Esophagus (tissue), 2 donors: ENCODE data around the gene SORCS1. TPM values are rescaled to one million over a fixed set of nuclear protein-coding genes. Genes with fewer than 3 reads are reported as not detected.

Source experiments
- H3K27ac ChIP-seq, 2 donors: one replicate each; pipeline ENCODE4 v1.5.1; 2013; ENCODE audit warnings: low read depth in 2 of 2, mild to moderate bottlenecking in 2 of 2, inconsistent platforms in 1 of 2, low read length in 1 of 2, moderate library complexity in 1 of 2
- H3K27me3 ChIP-seq, 2 donors: one replicate each; pipeline ENCODE4 v1.6.1; 2013; ENCODE audit warnings: low read length in 2 of 2, control low read depth in 1 of 2, mild to moderate bottlenecking in 1 of 2; ENCODE audit not compliant: insufficient read depth in 2 of 2, control insufficient read depth in 1 of 2
- H3K36me3 ChIP-seq, 2 donors: one replicate each; pipeline ENCODE4 v1.6.1; 2013; ENCODE audit warnings: low read length in 1 of 2; ENCODE audit not compliant: control insufficient read depth in 2 of 2, insufficient read depth in 2 of 2
- H3K4me1 ChIP-seq, 2 donors: one replicate each; pipeline ENCODE4 v1.6.1; 2013; ENCODE audit warnings: low read length in 1 of 2; ENCODE audit not compliant: control insufficient read depth in 2 of 2, insufficient read depth in 2 of 2
- H3K4me3 ChIP-seq, 2 donors: one replicate each; pipeline ENCODE4 v1.5.1; 2013; ENCODE audit warnings: low read length in 2 of 2, mild to moderate bottlenecking in 2 of 2, low read depth in 1 of 2, moderate library complexity in 1 of 2
- H3K9me3 ChIP-seq, 2 donors: one replicate each; pipeline ENCODE4 v1.6.1; 2013; ENCODE audit warnings: mild to moderate bottlenecking in 2 of 2, low read depth in 1 of 2, low read length in 1 of 2, moderate library complexity in 1 of 2; ENCODE audit not compliant: control insufficient read depth in 2 of 2, insufficient read depth in 1 of 2
- WGBS, 2 donors: extraction: QIAGEN DNeasy Blood & Tissue Kit; methylation state at CpG; one replicate each; pipeline ENCODE4 v1.1.7; 2013; 5-methylcytosine and 5-hydroxymethylcytosine counted together
- polyA plus RNA-seq, 2 donors: library from polyadenylated mRNA; stranded (reverse); fragments of 200-250 nt; gene quantifications; one replicate each; pipeline ENCODE4 v1.2.3, GENCODE V29; 2013
- donor health status: healthy with polysubstance abuse.
- donor health status: Bipolar disorder and iron deficiency.

The SORCS1 gene
- polyA plus RNA-seq, 2 donors: 0.10 to 0.34 TPM

DNA sequence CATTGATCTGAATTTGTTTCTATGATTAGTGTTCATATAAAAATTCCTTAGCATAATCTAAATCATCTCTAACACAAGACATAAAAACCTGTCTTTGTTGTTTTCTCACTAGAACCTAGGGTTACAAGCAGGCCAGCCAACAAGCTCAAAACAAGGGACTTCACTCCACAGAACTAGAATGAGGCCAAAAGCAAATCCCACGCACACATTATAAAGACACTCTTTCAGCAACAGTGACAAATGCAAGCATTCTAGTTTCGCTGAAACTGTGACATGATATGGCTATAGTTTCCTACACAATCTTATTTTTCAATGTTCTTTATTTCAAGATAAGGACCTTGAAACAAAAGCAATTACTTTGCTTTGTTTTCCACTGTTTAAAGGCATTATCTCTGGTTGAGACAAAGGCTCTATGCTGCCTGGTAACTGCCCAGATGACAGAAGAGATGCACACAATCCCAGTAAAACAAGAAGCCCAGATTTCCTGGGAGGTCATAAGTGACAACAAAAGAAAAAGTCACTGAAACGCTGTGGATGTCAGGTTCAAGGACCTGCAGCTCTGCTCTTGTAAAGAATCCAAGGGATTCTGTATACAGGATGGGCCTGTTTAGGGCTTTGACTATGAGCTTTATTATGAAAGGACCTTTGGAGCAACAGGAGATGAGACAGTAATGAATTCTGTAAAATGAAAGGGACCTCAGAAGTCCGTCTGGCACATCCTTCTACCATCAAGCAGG, 105.3 kb downstream of the SORCS1 start:
- H3K9me3 ChIP-seq: no peaks in the 10 kb centered on the region
- 70 to 71% methylated on average over 4 of the region's 4 CpGs for WGBS, 2 donors

DNA sequence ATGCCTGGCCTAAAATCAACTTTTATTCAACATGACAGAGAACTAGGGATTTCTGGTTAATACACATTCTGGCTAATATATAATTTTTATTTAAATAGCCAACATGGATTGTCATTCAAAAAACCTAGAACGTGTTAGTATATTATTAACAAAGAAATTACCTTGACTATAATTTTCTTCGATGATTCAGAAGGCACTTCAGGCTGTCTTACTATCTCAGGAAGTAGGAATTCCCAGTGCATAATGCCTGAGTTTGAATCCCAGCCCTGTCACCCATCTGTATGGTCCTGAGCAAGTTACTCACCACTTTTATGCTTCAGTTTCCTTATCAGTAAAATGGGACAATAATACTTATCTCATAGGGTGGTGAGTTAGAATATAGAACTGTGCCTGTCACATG, 106.2 kb downstream of the SORCS1 start:
- Histone ChIP-seq H3K4me1 (no peaks in the 10 kb centered on the region), H3K4me3 (no peak overlapping the region), H3K27me3 (no peaks in the 10 kb centered on the region), H3K27ac (no peak overlapping the region), H3K9me3 (no peaks in the 10 kb centered on the region), H3K36me3 (no peaks in the 10 kb centered on the region)
- 81 to 87% methylated on average over 2 of the region's 2 CpGs for WGBS, 2 donors

More for the DNA sequence above, 105.3 kb downstream of the SORCS1 start:
- no peaks in the 10 kb centered on the region for H3K4me1 ChIP-seq
- H3K27me3 ChIP-seq: no peaks in the 10 kb centered on the region
- no peak overlapping the region for H3K4me3 ChIP-seq
- no peaks in the 10 kb centered on the region for H3K36me3 ChIP-seq
- H3K27ac ChIP-seq: no peak overlapping the region

DNA sequence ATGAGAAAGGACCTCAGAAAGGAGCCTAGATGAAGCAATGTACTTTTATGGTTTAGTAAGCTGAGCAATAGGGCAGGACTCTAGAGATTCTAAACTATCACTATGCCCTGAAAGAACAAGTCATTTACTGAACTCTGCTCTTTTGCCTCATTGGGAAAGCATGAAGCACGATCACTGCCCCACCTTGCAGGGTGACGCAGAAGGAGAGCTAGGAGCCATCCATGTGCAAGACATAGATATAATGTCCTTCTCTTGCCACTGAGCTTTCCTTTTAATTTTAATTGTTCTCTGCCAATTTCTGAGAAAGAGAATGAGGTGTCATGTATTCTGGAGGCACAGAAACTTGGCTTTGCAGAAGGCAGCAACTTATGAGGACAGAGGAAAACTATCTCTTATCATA, 108.3 kb downstream of the SORCS1 start:
- Histone ChIP-seq H3K36me3 (no peaks in the 10 kb centered on the region), H3K27ac (no peak overlapping the region), H3K27me3 (no peaks in the 10 kb centered on the region), H3K4me3 (no peak overlapping the region), H3K9me3 (no peaks in the 10 kb centered on the region), H3K4me1 (no peaks in the 10 kb centered on the region)
- WGBS, 2 donors: 84 to 88% methylated on average over 2 of the region's 2 CpGs

DNA sequence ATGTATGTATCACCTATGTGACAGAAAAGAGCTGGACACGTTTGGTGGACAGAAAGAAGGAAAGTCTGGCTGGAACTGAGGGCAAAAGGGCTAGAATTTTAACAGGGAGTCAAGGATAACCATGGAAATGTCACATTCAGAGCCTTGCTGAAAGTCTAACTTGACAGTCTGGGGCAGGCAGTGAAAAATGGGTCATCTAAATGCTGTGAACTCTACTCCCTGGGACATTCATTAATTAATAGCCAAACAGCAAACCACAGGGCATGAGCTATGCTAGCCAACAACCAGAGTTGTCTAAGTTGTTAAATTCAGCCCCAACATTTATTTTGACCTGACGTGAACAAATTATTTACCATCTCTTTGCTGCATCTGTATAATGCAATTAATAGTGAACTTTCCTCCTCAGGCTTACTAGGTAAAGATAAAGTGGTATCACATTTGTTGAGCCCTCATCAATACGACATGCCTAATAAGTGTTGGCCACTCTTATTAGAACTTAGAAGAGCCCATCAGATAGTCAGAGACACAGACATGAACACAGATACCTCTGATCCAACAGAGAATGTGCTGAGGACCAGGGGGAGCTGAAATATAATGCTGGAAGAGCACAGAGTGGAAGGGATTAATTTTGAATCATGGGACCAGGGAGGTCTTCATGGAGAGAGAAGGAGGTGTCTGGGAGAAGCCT, 109.9 kb downstream of the SORCS1 start:
- no peak overlapping the region for H3K4me3 ChIP-seq
- no peaks in the 10 kb centered on the region for H3K27me3 ChIP-seq
- no peaks in the 10 kb centered on the region for H3K36me3 ChIP-seq
- H3K9me3 ChIP-seq: no peaks in the 10 kb centered on the region
- no peaks in the 10 kb centered on the region for H3K4me1 ChIP-seq
- WGBS, 2 donors: 51 to 61% methylated on average over 3 of the region's 3 CpGs
- H3K27ac ChIP-seq: no peak overlapping the region

DNA sequence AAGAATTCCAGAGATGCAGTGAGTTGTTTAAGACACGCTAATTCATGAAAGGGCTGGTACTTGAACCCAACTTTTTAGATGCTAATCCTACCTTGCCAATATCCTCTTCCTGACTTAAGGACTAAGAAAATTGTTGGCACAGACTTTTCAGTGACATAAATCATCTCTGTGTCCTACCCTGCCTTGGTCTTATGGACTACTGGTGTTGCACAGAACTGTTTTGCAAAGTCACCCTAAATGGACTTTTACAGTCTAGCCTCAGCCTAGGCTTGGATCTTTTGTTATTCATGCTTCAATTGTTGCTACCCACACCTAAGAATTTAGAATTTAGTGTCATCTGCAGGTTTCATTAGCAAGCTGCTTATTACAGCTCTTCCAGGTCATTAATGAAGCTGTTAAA, 112.7 kb downstream of the SORCS1 start:
- Histone ChIP-seq H3K27ac (no peak overlapping the region), H3K36me3 (no peaks in the 10 kb centered on the region), H3K9me3 (no peaks in the 10 kb centered on the region), H3K4me1 (no peaks in the 10 kb centered on the region), H3K4me3 (no peak overlapping the region), H3K27me3 (no peaks in the 10 kb centered on the region)
- 56 to 63% methylated on average over 1 of the region's 1 CpG for WGBS, 2 donors

DNA sequence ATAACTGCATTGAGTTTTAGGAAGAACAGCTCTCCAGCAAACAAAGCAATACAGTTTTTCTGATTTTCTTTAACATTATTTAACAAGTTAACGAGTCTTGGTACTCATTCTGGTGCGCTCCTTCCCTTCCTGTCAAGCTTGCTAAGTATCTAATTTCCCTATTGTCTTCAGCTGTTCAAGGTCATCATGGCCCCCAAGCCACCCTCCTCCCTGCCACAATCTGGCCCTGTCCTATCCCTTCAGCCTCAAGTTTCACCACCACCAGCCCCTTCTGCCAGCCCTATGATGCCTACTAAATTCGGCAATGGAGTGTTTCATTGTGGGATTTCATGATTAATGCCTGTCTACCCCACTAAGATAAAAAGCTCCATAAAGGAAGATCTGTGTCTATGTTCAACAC, 121.0 kb downstream of the SORCS1 start:
- WGBS, 2 donors: 71 to 79% methylated on average over 3 of the region's 3 CpGs
- H3K9me3 ChIP-seq: no peaks in the 10 kb centered on the region
- no peaks in the 10 kb centered on the region for H3K4me1 ChIP-seq
- H3K27me3 ChIP-seq: no peaks in the 10 kb centered on the region
- no peak overlapping the region for H3K27ac ChIP-seq
- H3K4me3 ChIP-seq: no peak overlapping the region
- H3K36me3 ChIP-seq: no peaks in the 10 kb centered on the region

DNA sequence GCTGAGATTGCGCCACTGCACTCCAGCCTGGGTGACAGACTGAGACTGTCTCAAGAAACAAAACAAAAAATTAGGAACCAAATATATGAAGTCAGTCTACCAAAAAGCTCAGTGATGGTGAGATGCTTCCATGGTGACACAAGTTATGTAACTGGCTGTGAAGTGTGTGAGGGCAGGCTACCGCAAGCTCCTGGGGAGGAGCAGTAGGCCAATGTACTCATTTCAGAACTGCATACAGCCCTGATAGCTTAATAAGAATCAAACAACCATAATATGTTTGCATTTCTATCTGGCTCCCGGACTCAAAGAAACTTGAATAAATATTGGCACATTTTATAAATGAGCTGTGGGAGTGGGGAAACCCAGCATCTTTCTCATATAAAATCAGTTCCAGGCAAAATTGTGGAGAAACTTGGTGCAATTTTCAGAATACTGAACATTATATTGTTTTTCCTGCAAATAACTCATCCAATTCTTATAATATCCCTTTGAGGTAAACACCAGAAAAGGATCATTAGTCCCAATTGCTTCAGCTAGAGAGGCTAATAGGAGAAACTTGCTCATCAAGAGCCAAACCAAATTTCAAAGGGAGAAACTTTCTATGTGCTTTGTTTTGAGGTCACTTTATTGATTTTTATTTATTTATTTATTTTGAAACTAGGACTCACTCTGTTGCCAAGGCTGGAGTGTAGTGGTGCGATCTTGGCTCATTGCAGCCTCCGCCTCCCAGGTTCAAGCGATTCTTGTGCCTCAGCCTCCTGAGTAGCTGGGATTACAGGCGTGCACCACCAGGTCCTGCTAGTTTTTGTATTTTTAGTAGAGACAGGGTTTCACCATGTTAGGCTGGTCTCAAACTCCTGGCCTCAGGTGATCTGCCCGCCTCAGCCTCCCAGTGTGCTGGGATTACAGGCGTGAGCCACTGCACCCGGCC, 127.0 kb downstream of the SORCS1 start:
- H3K4me1 ChIP-seq: no peaks in the 10 kb centered on the region
- H3K27me3 ChIP-seq: no peaks in the 10 kb centered on the region
- peaks cover 0 to 3% of the 10 kb centered on the region in 2 donors for H3K9me3 ChIP-seq
- no peaks in the 10 kb centered on the region for H3K36me3 ChIP-seq
- H3K27ac ChIP-seq: no peak overlapping the region
- 80 to 82% methylated on average over 10 of the region's 10 CpGs for WGBS, 2 donors
- H3K4me3 ChIP-seq: no peak overlapping the region

DNA sequence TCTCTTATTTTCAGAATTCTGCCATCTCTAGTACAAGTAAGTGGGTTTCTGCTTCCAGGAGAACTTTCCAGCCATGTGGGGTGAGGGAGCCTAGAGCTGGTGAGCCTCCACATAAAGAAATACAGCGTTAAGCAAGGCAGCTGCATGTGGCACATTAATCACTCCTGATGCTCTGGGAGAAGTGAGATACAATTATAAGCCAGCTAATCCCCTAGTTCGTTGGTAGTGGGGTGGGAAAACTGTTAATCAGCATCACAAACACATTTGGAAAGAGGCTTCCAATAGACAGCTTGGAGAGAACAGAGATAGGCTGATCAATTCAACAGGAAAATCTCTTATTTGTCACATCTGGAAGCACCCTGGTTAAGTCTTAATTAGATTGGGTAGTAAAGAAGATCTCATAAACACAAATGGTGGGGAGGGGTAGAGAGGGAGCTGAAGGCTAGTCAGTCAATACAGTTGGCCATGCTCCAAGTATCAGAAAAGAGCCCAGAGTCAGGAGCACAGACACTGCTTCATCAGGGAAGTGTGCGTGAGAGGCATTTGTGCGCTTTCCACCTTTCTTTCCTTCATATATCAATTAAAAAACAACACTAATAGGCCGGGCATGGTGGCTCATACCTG, 130.6 kb downstream of the SORCS1 start:
- Histone ChIP-seq H3K4me3 (no peak overlapping the region), H3K27me3 (no peaks in the 10 kb centered on the region), H3K4me1 (no peaks in the 10 kb centered on the region), H3K36me3 (no peaks in the 10 kb centered on the region), H3K9me3 (peaks cover 0 to 3% of the 10 kb centered on the region in 2 donors), H3K27ac (no peak overlapping the region)
- WGBS, 2 donors: 67 to 71% methylated on average over 5 of the region's 5 CpGs

DNA sequence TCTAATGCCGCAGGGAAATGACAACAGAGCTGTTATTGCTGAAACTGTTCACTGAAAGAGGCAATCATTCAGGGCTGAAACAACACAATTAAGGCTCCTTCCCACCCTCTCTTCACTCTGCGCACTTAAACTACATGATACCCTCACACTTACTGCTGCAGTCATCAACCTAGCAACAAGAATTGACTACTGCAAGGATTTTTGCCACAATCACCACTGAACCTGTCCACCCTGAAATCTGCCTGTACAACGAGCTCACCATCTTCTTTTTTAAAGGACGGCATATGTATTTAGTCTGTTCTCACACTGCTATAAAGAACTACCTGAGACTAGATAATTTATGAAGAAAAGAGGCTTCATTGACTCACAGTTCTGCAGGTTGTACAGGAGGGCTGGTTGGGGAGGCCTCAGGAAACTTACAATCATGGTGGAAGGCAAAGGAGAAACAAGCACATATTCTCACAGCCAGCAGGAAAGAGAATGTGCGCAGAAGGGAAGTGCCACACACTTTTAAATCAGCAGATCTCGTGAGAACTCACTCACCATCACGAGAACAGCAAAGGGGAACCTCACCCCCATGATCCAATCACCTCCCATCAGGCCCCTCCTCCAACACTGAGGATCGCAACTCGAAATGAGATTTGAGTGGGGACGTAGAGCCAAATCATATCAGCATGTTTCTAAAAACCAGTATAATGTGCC, 131.7 kb downstream of the SORCS1 start:
- WGBS, 2 donors: 83% methylated on average over 10 of the region's 10 CpGs
- Histone ChIP-seq H3K27ac (no peak overlapping the region), H3K4me3 (no peak overlapping the region), H3K36me3 (no peaks in the 10 kb centered on the region), H3K9me3 (peaks cover 0 to 3% of the 10 kb centered on the region in 2 donors), H3K27me3 (no peaks in the 10 kb centered on the region), H3K4me1 (no peaks in the 10 kb centered on the region)
